Skin of body (tissue), 2 donors: ENCODE results near the gene DAPK1. TPM values are rescaled to one million over a fixed set of nuclear protein-coding genes. Genes with fewer than 3 reads are reported as not detected.

ENCODE experiments used
- DNase-seq: peaks from one replicate; lab custom pipeline; 2025; lab: John Stamatoyannopoulos, UW
- total RNA-seq: library from RNA; depleted of rRNA; stranded (reverse); fragments of >200 nt; gene quantifications from one replicate; pipeline ENCODE4 v1.2.3, GENCODE V29; 2014

DAPK1 gene
- total RNA-seq, 1 donor from 2014 or later: 29.0 TPM

DNA sequence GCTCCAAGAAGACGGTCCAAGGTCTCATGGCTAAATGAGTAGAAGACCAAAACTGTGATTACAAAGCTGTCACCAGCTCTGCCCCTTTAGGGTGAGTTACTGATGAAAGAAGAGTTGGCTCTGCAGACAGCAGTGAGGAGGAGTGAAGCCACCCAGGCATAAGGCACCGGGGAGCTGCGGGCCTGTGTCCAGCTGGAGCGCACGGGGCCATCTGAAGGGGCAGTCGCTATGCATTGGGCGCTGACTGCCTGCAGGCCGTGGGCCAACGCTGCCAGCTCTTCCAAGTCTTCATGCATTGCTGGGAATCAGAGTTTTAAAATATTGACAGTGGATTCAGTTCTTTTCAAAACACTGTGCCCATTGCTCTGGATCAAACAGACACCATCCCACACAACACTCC is 70.3 kb downstream of the DAPK1 start:
- DNase-seq: no peak

DNA sequence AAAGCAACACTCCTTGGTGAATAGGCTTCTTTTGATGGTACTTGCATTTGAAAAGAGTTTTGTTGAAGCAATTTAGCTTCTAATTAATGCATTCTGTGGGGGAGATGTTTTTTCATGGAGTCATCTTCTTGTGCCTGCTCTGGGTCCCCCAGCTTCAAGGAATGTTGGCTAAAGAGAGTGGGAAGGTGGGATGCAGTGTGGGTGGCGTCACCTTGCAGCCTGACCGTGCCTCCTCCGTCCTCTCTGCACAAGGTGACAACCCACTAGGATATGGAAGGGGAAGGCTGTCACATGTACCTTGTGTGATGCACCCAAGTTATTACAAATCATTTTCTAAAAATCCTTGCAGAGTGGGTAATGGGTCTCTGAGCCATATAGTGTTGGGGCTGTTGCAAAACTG is 70.7 kb downstream of the DAPK1 start:
- DNase-seq: no peak

DNA sequence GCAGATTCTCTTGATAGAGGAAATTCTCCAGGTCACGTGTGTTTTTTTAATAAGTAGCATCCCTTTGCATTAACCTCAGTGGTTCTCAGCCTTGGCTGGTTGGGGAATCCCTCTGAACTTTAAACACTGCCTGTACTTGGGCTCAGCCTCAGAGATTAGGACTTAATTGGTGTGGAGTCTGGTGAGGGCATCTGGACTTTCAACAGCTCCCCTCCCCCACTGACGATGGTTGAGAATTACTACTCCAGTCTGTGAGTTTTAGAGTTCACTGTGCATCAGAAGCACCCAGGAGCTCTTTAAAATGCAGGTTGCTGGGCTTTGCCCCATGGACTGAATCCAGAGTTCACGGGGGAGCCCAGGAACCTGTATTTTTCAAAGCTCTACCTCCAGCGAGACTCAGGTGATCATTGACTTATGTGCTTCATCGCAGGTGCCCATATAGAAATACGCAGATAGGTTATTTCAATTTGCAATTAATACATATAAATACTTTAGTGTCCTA is 71.4 kb downstream of the DAPK1 start:
- DNase-seq: no peak

DNA sequence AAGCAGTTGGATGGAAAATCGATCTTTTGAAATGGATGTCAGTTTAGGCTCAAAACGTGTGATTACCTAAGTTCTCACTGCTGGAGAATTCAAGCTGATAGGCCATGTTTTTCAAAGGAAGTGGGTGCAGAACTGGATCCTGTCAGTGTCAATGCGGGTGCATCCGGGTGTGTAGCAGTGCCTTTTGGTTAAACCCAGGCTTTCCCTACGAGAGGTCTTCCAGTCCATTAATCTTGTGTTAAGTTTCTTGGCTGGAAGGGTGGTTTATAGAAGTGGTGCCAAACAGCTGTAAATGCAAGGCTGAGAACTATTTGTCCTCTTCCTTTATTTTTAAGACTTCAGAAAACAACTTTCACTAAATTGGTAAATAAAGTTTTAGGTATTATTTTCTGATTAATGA is 71.9 kb downstream of the DAPK1 start:
- DNase-seq: peak; percentile 11

DNA sequence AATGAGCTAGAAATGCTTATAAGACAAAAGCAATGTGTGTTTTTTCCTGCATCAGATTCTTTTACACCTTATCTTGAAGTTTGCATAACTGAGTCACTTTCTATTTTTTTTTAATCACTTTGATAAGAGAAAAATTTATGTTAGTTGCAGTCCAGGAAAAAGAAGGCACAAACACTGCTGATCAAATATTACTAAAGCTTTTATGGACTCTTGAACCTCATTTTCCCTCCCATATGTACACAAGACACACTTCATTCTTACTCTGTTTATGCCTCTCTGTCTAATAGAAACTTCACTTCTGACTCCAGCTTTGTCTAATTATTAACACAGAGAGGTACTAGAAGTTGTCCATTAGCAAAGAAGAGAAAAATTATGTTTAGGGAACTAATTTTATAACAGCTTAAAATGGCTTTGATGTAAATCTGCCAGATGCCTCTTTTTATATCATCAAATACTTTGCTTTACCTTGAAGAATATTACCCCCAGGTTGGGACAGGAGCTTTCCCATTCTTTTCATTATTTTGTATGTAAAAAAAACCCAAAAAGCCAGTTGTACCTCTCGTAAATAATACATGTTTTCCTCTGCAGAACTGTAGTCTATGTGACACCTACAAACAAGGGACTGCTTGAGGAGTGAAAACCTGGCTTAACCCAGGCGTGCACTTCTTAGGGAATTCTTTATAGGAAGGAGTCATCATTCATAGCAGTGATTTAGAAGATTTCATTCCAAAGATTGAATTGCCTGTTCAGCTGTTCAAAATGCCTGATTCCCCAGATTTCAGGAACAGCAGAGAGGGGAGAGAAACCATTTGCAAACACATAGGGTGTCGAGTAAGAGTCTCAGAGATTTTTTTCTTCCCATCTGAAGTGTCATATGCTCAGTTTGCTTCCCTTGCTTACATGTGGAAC is 72.6 kb downstream of the DAPK1 start:
- no peak for DNase-seq

DNA sequence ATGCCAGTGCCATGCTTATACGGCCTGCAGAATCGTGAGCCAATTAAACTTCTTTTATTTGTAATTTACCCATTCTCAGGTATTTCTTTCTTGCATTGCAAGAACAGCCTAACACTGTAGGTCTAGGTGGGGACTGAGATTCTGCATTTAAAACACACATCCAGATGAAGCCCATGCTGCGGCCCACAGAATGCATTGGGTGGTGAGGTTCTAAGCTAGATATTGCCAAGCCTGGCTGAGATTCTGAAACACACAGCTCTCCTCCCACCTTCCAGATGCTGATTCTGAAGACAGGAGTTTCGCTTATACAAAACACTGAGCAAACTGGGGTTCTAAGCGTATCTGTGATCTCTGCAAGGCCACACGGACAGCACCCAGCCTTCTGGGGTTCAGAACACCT is 75.1 kb downstream of the DAPK1 start:
- DNase-seq: no peak

DNA sequence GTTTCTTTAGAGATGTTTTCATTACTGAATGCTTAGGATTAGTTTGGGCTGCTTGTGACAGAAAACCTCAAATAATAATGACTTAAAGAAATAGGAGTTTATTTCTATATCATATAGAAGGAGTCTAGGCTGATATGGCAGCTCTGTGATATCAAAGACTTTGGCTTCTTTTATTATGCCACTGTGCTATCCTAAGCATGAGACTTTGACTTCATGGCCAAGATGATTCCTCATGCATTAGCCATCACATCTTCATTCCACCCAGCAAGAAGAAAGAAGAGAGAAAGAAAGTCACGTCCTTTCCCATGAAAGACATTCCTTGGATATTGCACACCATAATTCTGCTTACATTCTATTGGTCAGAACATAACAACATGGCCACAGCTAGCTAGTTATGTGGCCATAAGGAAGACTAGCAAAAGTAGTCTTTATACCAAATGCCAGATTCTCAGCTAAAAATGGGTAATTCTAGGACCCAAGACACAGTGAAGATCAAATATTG is 76.2 kb downstream of the DAPK1 start:
- DNase-seq: no peak

DNA sequence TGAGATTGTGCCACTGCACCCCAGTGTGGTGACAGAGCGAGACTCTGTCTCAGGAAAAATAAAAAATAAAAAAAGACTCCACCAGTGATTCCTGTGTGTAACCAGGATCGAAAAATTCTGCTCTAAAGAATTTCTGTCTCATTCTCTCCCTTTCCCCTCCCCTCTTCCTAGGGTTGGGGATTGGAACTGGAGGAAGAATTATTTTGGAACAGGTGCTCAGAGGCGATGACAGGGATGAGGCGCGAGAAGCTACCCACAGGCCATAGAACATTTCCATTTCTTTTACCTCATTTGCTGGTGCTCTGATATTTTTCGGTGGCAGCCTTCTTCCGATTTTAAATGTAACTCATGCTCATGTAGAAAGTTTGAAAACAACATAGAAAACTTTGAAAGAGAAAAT is 80.1 kb downstream of the DAPK1 start:
- no peak for DNase-seq

DNA sequence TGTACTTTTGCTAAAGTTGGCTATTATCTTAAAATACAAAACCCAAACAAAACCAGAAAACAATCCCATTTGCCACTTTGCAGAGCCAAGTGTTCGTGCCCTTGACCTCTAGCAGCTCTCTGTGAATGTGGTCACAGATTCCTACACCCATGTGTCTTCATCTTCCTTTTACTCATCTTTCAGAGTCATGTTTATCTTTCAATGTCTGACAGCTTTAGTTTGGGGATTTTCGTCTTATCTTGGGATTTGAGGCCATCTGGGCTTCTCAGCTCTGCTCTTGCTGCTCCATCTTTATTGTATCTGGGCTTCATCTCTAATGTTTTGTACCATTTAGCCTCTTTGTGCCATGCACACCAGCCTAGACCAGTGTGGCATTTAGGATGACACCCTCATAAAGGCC is 81.0 kb downstream of the DAPK1 start:
- no peak for DNase-seq

DNA sequence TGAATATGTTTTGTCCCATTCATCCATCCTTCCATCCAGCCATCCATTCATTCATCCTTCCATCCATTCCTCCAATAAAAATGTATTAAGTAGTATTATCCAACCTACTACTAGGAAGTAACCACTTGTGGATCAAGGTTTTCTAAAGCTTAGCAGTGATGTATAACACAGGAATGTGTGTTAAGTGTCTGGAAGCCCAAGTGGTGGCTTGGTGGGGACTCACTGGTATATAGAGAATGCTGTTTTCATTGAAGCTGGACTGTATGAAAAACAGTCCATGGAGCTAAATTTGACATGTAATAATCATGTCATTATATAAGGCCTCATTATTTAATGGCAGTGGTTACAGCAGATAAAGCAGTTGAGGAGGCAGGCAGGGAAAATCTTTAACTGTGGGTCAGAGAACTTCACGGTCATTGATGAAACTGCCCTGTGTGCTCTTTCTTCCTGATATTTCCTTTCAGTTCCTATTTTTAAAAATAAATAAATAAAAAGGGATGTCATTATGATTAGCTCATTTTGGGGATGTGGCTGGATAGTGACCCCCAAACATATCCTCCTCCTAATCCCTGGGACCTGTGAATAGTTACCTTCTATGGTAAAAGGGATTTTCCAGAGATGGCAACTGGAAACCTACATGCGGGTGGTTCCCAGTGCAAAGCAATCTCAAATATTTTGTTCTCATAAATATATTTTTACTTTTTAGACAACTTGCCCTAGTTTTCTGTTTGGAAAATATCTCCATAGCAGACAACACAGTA is 82.3 kb downstream of the DAPK1 start:
- no peak for DNase-seq

DNA sequence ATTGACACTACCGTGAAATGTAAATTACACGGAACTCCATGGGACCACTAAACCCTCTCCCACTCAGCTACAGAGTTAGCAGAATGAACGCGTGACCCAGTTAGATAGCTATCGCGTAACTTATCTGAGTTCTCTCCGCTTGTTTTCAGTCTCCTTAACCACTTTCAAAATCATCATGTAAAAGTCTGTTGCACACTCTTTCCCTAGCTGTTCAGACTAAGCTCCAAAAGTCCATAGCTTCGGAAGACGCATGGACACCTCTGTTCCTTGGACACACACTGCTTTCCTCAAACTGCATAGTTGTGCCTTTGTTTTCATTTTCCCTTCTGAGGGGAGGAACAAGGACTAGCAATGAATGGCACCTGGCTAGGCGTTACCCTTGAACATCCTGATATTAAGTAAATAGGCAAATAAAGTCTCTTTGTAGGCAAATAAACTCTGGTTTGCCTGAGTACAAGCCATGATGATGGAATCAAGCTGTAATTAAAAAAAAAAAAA is 83.3 kb downstream of the DAPK1 start:
- DNase-seq: no peak

DNA sequence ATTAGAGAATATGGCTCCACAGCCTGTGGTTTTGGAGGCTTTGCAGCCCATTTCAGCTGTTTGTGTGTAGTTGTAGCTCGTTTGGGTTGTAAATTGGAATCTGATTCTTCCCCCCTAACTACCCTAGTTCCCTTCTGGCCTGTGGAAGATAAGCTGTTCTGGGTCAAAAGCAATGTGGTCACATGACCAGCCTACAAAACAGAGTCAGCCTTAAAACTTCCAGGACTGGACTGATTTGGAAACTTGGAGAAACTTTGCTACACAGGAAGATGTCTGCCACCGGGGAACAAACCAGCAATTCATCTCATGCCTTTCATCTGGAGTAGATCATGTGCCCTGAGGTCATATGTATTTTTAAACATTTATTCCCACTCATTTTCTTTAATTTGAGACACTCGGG is 83.8 kb downstream of the DAPK1 start:
- peak; percentile 77 for DNase-seq

DNA sequence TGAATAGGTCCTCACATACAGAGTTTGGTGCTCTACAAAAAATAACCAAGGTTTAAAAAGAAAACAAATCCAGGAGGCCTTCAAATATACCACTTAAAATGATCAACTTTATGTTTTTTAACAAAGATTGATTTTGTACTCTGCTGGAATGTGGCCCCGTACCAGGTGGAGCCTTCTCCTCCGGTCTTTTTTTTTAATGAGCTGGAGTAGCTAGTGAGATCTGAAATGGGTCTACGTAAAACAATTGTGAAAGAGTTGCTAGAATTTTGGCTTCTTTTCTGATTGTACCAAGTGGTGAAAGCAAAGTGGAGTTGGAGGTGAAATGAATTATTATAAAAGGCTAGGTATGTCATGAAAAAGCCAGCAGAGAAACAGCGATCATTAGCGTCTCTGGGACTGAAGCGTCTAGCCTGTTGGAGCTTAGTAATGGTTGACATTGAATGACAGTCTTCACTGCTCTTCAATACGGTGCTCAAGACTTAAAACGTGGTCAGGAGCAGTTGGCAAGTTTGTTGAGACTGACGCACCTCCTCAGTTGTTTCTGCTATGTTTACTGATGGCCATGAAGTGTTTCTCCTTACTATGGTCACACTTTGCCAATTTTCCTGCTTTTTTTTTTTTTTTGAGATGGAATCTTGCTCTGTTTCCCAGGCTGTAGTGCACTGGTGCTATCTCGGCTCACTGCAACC is 84.4 kb downstream of the DAPK1 start:
- DNase-seq: no peak

DNA sequence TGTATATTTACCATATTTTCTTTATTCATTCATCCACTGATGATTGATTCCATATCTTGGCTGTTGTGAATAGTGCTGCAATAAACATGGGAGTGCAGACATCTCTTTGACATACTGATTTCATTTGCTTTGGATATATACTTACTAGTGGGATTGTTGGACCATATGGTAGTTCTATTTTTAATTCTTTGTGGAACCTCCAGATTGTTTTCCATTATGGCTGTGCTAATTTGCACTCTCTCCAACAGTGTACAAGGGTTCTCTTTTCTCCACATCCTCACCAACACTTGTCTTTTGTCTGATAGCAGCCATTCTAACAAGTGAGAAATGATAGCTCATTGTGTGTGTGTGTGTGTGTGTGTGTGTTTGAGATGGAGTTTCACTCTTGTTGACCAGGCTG is 86.7 kb downstream of the DAPK1 start:
- peak; percentile 78 for DNase-seq

DNA sequence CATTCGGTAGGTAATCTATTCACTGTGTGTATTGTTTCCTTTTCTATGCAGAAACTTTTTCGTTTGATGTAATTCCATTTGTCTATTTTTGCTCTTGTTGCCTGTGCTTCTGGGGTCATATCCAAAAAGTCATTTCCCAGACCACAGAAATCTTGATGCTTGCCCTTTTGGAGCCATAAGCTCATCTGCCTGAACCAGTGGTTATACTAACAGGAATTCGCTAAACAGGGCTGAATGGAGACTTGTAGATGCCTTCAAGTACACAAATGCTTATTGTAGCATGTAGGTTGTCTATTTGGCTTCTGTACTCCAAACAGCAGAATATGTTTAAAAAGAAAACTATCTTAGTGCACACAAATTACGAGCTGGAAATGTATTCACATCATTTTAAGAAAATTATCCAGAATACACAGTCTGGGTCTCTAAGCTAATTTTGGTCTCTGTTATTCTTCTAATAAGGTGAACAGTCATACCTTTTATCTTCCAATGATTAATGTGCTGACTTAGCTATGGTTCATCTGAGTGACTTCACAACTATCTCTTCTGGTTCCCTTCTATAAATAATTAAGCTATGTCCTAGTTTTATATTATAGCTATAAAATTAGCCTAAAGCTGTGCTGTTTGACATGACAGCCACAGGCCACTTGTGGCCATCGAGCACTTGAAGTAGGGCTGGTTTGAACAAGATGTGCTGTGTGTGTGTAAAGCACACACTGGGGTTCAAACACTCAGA is 87.6 kb downstream of the DAPK1 start:
- DNase-seq: no peak

DNA sequence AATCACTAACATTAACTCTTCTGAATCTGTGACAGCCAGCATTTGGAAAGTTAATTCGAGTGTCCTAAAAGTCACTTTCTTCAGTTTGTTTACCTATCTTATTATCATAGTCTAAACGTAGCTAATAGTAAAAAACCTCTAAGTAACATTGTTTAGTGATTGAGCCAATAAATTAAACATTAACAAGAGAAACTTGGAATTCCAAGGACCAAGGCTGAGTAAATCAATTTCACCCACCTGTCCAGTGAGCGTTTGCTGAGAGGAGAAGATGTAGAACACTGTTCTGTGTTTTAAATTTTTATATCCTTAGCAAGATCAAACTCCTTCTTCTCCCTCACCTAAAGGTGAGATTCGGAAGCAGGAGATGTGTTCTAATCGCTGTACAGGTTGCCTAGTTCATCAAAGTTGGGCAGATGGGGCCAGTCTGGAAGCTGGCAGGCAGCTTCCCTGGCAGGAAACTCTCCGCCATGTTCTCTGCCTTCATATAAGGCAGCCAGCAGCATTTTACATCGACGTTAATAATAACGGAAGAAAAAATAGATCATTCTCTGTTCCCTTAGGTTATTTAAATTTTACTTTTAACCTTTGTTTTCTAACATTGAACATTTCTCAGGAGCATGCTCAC is 89.2 kb downstream of the DAPK1 start:
- DNase-seq: no peak

DNA sequence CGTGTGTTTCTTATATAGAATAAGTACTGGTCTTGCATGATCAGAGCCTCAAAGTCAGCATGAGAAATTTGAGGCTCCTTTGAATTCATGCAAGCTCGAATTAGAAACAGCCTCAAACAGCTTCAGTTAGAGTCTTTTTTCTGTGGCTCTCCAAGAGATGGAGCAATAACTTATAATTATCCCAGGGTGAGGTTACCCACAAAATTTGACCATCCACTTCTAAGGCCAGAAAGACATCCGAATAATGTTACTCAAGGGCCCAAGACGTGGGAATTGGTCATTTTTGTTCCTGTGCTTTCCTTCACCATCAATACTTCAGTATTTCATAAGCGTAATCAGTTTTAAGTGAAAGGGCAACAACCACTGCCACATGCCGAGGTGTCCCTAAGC is 89.7 kb downstream of the DAPK1 start:
- no peak for DNase-seq

DNA sequence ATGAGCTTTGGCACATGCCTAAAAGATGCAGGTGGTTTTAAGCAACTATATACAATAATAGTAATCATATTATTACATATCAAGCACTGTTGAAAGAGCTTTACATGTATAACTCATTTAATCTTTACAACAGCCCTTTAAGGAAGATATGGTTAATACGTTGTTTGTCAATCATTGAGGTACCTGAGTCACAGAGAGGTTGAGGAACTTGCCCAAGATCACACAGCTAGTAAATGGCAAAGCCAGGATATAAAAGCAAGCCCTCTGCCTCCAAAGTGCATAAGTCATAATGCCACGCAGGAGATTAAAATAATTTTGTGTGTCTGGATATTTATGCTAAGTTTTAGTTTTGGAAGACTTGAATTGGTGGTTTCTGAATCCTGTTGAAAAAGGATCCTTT is 90.2 kb downstream of the DAPK1 start:
- DNase-seq: no peak

DNA sequence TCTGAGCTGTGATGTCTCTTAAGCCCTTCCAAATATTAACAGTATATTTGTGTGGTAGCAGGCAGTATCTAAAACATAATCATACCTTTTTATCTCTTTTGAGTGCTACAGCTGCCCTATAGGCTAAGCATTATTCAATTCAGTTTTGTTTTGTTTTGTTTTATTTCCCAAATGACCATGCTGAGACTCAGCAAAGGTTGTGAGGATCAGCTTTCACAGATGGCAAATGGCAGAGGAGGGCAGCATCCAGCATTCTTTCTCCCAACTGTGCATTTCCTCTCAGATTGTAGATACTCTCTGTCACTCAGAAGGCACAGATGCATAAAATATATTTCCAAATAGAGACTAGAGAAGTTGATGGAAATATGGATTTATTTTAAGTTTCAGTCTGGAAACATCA is 90.7 kb downstream of the DAPK1 start:
- DNase-seq: peak; percentile 49

DNA sequence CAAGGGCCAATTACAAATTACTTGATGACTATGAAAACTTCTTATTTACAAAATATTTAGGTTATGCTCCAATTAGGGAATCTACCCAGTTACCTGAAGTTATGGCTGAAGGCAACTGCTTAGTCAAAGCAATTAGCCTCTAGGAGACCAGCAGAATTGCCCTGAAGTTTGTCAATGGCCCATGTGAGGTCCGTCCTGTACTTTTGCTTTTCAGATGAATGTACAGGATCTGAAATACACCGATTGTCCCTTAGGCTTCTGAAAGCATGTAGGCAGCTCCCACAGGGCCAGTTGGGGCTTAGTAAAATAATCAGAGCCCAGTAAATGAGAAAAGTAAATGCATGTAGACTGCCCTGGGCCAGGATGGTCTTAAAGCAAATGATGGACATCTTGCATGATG is 93.3 kb downstream of the DAPK1 start:
- DNase-seq: no peak
